Measurements from ENCODE around the gene LMTK3. TPM values are rescaled to one million over a fixed set of nuclear protein-coding genes. Genes with fewer than 3 reads are reported as not detected.

The LMTK3 gene
- total RNA-seq, 1 donor from 2014 or later = 0.11 TPM

DNA sequence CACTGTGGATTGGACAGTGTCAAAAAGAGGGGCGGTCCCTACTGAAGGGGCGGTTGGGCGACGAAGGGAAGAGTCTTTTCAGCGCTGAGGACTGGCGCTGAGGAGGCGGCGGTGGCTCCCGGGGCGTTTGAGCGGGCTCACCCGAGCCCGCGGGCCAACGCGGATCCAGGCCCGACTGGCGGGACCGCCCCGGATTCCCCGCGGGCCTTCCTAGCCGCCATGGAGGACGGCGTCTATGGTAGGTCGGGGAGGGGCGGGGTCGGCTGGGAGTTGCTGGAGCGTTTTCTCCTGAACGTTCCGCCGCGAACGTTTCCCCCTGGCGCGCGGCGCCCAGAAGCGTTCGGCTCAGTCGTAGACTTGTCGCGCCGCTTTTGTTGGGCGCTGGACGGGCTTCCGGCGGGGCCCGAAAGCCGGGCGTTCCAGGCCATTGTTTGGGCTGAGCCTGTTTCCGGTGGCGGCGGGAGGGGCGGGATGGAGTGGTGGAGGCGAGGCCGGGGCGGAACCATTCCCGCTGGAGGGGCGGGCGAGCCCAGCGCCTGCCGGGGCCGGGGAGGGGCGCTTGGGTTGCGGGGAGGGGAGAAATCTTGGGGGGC lies 42.2 kb downstream of the LMTK3 start, which contains the start of gene CYTH2:
Gene CYTH2, plus strand, starts transcription at position 81 of the 593 bp plus-strand sequence. Its CDS starts 139 bp downstream, at position 220.
- Histone ChIP-seq H3K9me3 (no peaks in the 10 kb centered on the region), H3K4me3 (peak within 1 kb of the TSS; percentile 90 to 91), H3K36me3 (peaks cover 39 to 42% of the 10 kb centered on the region in 2 donors), H3K4me1 (peaks cover 11 to 13% of the 10 kb centered on the region in 2 donors), H3K27me3 (no peaks in the 10 kb centered on the region), H3K27ac (peak within 1 kb of the TSS; percentile 97 to 99)
- TF ChIP-seq, protein P1, sequence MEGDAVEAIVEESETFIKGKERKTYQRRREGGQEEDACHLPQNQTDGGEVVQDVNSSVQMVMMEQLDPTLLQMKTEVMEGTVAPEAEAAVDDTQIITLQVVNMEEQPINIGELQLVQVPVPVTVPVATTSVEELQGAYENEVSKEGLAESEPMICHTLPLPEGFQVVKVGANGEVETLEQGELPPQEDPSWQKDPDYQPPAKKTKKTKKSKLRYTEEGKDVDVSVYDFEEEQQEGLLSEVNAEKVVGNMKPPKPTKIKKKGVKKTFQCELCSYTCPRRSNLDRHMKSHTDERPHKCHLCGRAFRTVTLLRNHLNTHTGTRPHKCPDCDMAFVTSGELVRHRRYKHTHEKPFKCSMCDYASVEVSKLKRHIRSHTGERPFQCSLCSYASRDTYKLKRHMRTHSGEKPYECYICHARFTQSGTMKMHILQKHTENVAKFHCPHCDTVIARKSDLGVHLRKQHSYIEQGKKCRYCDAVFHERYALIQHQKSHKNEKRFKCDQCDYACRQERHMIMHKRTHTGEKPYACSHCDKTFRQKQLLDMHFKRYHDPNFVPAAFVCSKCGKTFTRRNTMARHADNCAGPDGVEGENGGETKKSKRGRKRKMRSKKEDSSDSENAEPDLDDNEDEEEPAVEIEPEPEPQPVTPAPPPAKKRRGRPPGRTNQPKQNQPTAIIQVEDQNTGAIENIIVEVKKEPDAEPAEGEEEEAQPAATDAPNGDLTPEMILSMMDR (IDR thresholded peaks at IDR 0.05) = no peak
- peak; percentile 36 to 91 for DNase-seq (ENCODE audit: low spot score in 2 of 2)
- intact Hi-C loops (cut with DNase I) = loop anchor here (1.0 to 2.0 kb wide), 7 partner anchors 11 to 167 kb away; partner anchors contain the start of genes DBP, GRWD1, RPL18 and SPHK2

DNA sequence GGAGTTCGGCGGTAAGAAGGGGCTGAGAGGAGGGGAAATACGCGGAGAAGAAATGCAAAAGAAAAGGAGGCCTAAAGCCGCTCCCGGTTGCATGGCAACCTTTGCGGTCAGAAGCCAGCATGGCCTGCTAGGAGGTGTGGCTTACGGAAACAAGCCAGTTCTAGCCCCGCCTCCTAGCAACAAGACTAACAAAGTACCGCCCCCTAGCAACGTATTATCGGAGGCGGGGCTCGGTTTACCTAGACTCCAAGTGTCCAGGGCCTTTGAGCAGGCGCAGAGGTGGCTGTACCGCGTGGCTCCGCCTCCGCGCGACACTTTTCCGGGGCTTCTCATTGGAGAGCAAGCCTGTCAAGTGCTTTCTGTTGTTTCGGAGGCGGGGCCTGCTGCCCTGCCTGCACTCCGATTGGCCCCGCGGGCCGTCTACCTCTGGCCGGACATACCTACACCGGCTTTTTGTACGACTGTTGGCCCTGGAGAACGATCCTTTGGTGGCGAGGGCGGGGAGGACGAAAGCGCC lies 42.8 kb downstream of the LMTK3 start:
- peak; percentile 100 for DNase-seq (ENCODE audit: low spot score in 2 of 2)
- Histone ChIP-seq H3K36me3 (peaks cover 35 to 36% of the 10 kb centered on the region in 2 donors), H3K27me3 (no peaks in the 10 kb centered on the region), H3K9me3 (no peaks in the 10 kb centered on the region), H3K4me3 (peak overlapping the region; percentile 90 to 91), H3K27ac (peak overlapping the region; percentile 97 to 99), H3K4me1 (peaks cover 11 to 13% of the 10 kb centered on the region in 2 donors)
- intact Hi-C loops (cut with DNase I) = loop anchor here (1.0 to 2.0 kb wide), 8 partner anchors 11 to 168 kb away; partner anchors contain the start of genes DBP, GRWD1, RPL18 and SPHK2
- TF ChIP-seq, protein P1 (IDR thresholded peaks at IDR 0.05) = no peak

- H3K27ac ChIP-seq = no peak overlapping the region
- H3K27me3 ChIP-seq = no peaks in the 10 kb centered on the region
- DNase-seq (ENCODE audit: low spot score in 2 of 2) = no peak
- H3K4me3 ChIP-seq = no peak overlapping the region
- TF ChIP-seq, protein P1 (IDR thresholded peaks at IDR 0.05) = no peak
- peaks cover 14 to 16% of the 10 kb centered on the region in 2 donors for H3K36me3 ChIP-seq
- H3K9me3 ChIP-seq = no peaks in the 10 kb centered on the region
- intact Hi-C loops (cut with DNase I) = no loop called here
- H3K4me1 ChIP-seq = peaks cover 9 to 13% of the 10 kb centered on the region in 2 donors
Measured at GRCh38 chr19:48466561-48467325, 44.9 kb downstream of the LMTK3 start.

GRCh38 chr19:48465215-48465614 lies 46.4 kb downstream of the LMTK3 start:
- H3K4me3 ChIP-seq = no peak overlapping the region
- H3K27ac ChIP-seq = no peak overlapping the region
- no peaks in the 10 kb centered on the region for H3K27me3 ChIP-seq
- H3K9me3 ChIP-seq = no peaks in the 10 kb centered on the region
- TF ChIP-seq, protein P1 (IDR thresholded peaks at IDR 0.05) = no peak
- intact Hi-C loops (cut with DNase I) = no loop called here
- peaks cover 0 to under 1% of the 10 kb centered on the region in 2 donors for H3K36me3 ChIP-seq
- no peak for DNase-seq (ENCODE audit: low spot score in 2 of 2)
- peaks cover 5% of the 10 kb centered on the region in 2 donors for H3K4me1 ChIP-seq

DNA sequence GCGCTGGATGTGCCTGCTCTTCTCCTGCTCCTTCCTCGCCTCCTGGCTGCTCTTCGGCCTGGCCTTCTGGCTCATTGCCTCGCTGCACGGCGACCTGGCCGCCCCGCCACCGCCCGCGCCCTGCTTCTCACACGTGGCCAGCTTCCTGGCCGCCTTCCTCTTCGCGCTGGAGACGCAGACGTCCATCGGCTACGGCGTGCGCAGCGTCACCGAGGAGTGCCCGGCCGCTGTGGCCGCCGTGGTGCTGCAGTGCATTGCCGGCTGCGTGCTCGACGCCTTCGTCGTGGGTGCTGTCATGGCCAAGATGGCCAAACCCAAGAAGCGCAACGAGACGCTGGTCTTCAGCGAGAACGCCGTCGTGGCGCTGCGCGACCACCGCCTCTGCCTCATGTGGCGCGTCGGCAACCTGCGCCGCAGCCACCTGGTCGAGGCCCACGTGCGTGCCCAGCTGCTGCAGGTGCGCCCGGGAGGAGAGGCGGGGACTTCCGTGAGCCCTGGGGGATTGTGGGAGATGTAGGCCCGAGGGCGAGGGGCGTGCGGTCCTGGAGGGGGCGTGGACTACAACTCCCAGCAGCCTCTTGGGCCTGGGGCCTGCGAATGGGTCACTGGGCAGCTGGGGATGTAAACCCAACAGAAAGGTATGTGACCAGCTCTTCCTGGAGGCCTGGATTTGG lies 49.5 kb downstream of the LMTK3 start:
- TF ChIP-seq, protein P1 (IDR thresholded peaks at IDR 0.05) = no peak
- no peak overlapping the region for H3K4me3 ChIP-seq
- H3K27me3 ChIP-seq = no peaks in the 10 kb centered on the region
- H3K4me1 ChIP-seq = no peaks in the 10 kb centered on the region
- intact Hi-C loops (cut with DNase I) = no loop called here
- H3K27ac ChIP-seq = no peak overlapping the region
- no peaks in the 10 kb centered on the region for H3K9me3 ChIP-seq
- DNase-seq (ENCODE audit: low spot score in 2 of 2) = no peak
- peaks cover 0 to 2% of the 10 kb centered on the region in 2 donors for H3K36me3 ChIP-seq
